ENCODE measurements around the gene MOV10.
"Not testable (repeated sequence)": the region's sequence is repeated elsewhere in the genome, so short reads cannot be mapped to it uniquely, and the experiment has no call there.

The MOV10 gene

DNA sequence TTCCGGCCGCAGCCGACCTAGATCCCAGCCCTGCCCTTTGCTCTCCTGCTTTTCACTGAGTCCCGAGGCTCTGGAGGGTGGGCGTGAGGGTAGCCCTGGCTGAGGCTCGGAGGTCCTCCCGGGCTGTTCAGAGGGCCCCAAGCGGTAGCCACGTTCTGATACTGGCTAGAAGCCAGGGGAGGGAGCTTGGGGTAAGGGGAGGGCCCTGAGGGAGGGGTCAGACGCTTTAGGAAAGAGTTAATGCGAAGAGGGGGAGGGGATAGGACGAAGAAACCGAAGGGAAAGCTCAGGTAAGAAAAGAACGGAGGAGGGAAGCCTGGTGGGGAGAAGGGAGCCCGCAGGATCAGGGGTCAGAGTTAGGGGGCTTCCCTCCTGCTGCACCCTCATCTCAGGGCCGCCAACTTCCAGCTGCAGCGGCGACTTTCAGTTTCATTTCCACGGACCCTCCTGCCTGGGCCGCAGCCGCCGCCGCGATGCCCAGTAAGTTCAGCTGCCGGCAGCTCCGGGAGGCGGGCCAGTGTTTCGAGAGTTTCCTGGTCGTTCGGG lies at the start of gene MOV10:
MOV10 (plus strand) TSS at position 220 of the 546 bp plus-strand sequence; CDS start at position 474, 254 bp downstream.
- DNase-seq = peak; percentile 78 to 92

DNA sequence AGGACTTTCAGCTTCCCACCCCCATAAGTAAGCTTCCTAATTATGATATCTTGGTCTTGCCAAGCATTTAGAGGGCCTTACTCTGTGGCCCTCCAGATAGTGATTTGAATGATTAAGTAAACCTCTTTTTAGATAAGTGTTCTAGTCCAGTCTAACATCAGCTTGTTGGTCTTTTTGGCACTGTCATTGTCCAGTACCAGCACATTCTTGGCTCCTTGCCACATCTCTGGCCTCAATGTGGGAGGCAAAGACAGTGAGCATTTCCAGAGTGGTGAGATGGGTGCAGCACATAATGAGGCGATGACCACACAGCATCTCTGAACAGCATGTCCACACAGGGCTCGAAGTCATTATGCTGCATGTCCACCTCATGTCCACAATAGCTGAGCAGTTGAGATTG lies 48.8 kb upstream of the MOV10 start:
- no peak for DNase-seq

GRCh38 chr1:112626193-112626592 lies 48.3 kb upstream of the MOV10 start:
- no peak for DNase-seq

DNA sequence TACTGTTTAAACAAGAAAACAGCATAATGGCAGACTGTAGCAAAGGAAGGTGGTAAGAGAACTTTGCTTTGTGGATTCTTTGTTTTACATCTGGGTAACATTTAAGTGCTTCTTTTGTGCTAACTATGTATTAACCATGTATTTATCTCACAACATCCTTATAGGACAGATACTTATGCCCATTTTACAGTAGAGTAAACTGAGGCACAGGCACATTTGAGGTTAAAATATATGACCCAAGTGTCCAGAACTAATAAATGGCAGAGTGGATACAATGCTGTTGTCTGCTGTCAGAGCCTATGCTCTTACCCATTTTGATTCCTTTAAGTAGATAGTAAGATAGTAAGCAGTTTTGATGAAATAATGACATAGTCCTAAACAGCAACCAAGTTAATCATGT lies 47.6 kb upstream of the MOV10 start:
- no peak for DNase-seq

DNA sequence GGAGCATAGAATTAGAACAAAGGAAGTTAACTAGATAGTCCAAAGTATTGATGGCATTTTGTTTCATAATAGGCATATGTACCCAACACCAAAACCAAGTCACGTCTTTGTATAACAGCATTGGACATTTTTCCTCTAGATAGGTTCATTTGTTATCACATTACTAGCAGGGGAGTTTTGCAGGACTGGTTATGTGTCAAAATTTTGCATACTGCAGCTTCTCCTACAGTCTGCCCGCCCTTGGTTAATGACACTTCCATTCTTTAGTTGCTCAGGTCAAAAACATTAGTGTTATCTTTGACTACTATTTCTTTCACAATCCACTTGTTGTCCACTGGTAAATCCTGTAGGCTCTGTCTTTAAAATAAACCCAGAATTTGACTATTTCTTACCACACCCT lies 45.9 kb upstream of the MOV10 start:
- peak; percentile 3 to 31 for DNase-seq

- no peak for DNase-seq
Observed at GRCh38 chr1:112629256-112629655, 45.2 kb upstream of the MOV10 start.

DNA sequence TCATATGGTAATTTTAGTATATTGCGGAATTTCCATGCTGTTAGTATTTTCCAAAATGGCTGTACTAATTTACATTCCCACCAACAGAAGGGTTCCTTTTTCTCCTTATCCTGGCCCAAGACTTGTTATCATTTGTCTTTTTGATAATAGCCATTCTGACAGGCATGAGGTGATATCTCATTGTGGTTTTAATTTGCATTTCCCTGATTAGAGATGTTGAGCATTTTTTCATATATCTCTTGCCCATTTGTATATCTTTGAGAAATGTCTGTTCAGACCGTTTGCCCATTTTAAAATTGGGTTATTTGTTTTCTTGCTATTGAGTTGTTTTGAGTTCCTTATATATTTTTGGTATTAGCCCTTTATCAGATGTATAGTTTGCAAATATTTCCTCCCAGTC lies 40.8 kb upstream of the MOV10 start:
- no peak for DNase-seq

- no peak for DNase-seq
Observed at GRCh38 chr1:112634367-112634766, 40.1 kb upstream of the MOV10 start.

GRCh38 chr1:112636056-112636455 lies 38.4 kb upstream of the MOV10 start:
- DNase-seq = no peak

GRCh38 chr1:112636597-112637253 lies 37.7 kb upstream of the MOV10 start:
- no peak for DNase-seq

DNA sequence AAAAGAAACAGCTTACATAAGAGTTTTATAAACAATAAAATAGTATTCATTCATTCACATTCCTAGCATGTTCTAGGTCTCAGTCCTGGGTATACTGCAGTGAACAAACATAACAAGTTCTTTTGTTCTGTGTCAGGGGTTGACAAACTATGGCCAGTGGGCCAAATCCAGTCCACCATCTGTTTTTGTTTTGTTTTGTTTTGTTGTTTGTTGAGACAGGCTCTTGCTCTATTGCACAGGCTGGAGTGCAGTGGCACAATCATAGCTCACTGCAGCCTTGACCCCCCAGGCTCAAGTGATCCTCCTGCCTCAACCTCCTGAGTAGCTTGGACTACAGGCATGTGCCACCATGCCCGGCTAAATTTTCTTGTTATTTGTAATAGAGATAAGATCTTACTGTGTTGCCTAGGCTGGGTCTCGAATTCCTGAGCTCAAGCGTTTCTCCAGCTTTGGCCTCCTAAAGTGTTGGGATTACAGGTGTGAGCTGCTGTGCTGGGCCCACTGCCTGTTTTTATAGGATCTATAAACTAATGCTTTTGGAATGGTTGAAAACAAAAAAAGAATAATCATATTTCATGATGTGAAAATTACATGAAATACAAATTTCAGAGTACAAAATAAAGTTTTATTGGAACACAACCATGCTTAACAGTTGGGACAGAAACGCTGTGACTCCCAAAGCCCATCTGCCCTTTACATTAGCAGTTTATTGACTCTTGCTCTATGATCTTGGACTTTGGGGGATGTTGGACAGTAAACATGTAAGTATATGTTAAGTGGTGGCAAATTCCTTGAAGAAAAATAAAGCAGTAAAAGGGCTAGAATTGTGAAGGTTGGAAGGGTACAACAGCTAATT lies 37.0 kb upstream of the MOV10 start:
- DNase-seq = no peak

- DNase-seq = no peak
Observed at GRCh38 chr1:112638110-112638428, 36.4 kb upstream of the MOV10 start.

GRCh38 chr1:112640437-112640836 lies 34.0 kb upstream of the MOV10 start:
- DNase-seq = not testable (repeated sequence)

DNA sequence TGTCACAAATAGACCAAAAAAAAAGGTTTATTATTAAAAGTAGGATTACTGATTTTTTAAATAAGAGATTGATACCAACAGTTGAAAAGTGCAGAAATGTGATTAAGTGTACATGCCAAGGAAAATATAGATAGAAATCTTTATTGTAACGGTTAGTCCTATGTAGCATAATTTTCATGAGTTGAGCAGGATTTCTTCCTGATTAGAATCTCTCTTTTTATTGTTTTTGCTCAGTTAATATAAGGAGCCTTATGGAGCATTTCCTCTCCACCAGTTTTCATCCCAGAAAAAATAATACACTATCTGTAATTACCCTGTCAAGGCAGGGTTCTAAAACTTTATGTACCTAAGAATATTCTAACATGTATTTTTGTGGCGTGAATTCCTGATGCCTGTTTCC lies 31.4 kb upstream of the MOV10 start:
- no peak for DNase-seq

- no peak for DNase-seq
Observed at GRCh38 chr1:112646225-112646624, 28.2 kb upstream of the MOV10 start.

GRCh38 chr1:112651205-112651604 lies 23.3 kb upstream of the MOV10 start:
- no peak for DNase-seq

DNA sequence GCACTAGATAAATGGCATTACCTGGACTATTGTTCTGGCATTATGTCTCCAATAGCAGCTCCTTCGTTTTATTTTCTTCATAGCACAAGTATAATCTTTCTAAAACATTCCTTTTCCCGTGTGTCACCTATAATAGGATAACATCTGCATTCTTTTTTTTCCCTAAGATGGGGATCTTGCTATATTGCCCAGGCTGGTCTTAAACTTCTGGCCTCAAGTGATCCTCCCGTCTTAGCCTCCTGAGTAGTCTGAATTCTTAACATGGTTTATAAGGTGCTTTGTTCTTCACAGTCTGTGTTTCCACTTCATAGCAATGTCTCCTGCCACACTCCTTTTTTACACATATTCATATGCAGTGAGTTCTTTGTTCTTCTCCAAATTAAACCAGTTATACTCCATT lies 8.6 kb upstream of the MOV10 start:
- no peak for DNase-seq

- DNase-seq = no peak
Observed at GRCh38 chr1:112666946-112667345, 7.5 kb upstream of the MOV10 start.

DNA sequence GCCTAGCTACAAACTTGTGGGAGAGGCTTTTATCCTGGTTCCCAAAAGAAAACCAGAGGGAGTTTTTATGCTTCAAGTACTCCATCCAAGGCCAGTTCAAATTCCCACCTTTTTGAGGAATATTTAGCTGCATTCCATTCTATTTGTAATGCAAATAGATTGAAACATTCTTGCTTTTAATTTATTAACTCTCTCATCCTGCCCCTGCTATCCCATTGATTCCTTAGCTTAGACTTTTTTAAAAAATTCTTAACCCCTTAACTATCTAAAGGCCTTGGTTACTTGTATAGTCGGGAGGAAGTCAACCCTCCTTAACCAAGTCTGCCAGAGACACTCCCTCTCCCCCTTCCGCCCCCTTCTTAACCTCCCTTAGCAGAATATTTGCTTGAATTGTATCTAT lies 2.5 kb upstream of the MOV10 start:
- DNase-seq = no peak

- no peak for DNase-seq
Observed at GRCh38 chr1:112672842-112673241, 1.6 kb upstream of the MOV10 start.

DNA sequence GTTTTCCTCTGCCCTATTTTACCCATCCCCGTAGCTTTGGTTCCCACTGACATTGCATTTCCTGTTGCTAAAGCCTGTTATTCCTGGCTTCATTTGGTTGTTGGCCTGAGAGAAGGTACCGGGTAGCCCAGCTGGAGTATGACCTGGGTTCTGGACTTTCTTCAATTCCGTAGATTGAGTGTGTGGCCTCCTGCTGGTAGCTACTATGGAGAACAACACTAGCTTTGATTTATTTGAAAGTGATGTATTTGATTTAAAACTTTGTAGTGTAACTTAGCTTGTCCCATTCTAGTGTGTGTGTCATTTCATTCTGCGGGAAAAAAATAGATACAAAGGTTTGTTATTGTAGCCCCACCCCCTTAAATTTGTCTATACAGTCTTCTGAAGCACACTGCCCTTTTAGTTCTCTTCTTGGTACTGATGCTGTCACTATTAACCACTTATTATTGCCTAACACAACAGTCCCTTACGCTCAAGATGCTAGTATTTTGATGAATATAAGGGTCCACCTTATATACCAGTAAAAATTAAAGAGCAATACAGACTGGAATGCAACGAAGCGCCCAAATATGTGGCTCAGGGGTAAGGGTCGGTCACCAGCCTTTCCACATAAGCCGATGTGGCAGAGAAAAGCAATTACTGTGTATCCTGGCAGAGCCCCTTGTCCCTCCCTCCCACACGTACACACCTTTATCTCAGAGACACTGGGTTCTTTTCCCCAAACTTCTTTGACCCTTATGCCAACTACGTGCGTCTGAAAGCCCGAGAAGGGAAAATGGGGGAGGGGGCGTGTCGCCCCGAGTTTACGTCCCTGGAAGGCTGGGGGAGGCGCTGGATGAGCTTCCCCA lies 643 bp upstream of the MOV10 start:
- DNase-seq = peak; percentile 47 to 56

DNA sequence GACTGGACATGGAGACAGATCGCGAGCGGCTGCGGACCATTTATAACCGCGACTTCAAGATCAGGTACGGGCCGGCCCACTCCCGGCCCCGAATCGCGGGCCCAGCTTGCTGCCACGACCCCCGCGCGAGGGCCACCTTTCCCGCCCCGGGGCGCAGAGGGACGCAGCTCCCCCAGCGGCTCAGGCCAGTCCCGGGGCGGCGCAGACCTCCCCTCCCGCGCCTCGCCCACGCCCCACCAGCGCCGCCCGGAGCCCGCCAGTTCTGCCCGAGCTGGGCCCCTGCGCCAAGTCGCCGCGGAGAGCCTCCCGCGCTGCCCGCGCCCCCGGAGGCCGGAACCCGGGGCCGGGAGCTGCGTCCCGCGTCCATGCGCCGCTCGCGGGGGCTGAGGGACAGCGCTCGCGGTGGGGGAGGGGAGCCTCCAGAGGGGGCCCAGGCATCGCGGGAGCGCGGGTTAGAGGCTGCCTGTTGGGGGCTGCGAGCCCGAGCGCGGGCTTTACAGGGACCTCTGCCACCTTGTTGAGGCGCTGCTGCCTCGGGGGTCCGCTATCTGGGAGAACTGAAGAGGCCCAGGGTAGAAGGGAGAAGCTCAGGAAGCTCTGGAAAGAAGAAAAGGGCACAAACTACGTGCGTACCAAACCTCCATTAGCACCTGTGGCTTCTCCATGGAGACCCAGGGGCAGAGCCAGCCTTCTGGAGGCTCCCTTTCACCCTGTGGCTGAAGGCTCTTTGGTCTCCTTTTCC lies 698 bp downstream of the MOV10 start:
- peak in 1 of 2 experiments; percentile 87 for DNase-seq

Data from NCI-H526 (cell line).